HG02884 (cell line): ENCODE results near the gene SLC6A18.

Source experiments
- ATAC-seq: cut with Tn5 transposase; IDR thresholded peaks from one replicate; pipeline ENCODE4 v1.9.1; 2021; ENCODE audit warnings: mild to moderate bottlenecking, moderate library complexity; ENCODE audit not compliant: unreplicated experiment

SLC6A18 gene

DNA sequence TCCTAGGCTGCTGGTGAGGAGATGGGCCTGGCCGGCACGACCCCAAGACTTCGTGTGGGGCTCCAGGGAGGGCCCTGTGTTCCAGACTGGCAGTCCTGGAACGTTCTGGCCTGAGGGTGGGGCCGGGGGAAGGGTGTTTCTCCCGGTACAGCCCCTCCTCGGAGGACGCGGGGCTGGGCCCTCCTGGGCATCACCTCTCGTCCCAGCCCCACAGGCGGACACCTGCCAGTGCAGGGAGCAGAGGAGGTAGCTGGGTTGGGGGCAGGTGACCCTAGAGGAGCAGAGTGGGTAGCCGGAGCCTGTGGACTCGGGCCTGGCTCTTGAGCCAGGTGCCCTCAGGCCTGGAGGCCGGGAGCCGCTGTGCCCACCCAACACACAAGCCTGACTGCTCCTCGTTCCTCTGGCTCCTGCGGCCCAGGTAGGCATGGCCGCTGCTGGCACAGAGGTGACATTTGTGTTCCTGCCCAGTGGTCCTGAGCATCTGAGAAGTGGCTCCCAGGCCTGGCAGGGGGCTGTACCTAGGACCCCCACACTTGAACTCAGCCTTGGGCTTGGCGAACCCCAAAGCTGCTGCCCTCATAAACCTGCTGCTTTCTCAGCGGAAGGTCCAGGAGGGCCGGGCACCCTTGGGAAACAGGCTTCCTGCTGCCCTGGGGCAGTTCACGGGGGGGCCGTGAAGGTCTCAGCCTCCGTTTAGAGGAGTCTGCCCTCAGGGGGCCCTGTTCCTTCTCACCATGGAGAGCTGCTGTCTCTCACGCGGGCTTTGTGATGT lies 23.0 kb upstream of the SLC6A18 start:
- no peak for ATAC-seq

DNA sequence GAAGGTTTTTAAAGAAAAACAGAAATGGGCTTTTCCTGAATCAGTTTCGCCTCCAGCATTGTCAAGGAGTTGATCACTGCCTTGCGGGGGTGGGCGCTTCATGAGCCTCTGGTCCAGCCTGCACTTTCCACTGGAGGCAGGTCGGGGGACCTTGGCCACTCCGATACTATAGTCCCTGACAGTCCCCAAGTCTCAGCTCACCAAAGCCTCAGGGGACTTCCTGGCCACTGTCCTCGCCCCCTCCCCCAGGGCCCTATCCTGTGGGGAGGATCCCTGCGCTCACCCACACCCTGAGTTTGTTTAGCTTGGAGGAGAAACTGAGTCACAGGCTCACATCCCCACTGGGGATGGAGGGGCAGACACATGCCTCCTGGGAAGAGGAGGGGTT lies 22.4 kb upstream of the SLC6A18 start:
- no peak for ATAC-seq

DNA sequence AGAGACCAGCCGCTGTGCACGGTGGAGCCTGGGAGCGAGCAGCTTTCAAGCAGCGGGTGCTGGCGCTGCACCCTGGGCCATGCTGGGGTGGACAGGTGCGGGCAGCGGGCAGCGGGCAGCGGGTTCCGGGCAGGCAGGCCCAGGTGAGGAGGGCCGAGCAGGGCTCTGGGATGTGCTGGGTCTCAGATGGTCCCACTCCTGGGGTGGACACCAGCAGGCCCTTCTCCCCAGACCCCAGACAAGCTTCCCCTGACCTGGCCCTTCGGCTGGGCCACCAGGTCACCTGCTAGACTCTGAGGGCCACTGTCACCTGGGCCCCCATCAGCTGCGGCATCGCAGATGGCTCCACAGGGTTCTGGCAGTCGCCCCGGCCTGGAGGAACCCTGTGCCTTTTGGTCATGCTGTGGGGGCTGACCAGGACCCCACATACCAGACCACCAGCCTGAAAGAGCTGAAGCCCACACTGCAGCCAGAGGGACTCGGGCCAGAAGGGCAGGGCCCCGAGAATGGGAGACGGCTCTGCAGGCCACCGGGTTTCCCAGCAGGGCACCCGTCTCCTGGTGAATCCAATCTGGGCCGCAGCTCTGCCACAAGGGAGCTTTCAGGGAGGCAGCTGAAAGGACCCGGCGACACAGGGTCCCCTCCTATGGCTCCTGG lies 21.7 kb upstream of the SLC6A18 start:
- ATAC-seq = no peak

DNA sequence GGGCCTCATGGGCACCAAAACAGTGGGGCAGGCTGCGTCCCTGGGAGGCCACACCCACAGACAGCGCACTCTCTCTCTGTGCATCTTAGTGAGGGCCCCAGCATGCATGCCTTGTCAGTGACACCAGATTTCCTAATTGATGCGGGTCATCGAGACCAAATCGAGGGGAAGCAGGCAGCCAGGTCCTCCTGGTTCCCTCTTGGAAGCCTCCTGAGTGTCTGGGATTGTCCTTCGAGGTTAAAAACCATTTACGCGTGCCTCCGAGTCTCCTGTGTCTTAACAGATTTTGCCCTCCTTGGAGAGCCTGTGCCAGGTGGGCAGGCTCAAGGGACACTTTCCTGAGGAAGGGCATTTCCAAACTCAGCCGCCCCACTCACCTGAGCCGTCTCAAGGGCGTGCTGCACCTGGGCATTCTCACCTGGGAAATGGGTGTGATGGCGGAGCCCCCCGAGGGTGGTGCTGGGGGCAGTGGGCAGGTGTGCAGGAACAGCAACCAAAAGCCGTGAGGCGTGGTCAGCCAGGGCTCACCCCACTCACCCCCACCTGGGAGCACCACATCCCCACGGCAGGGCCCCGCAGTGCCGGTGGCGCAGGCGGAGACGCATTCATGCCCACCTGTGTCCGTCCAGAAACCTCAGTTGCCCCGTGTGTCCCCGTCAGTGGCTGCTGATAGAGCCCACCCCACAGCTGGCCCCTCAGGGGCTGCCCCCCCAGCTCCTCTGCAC lies 21.1 kb upstream of the SLC6A18 start:
- ATAC-seq = no peak

DNA sequence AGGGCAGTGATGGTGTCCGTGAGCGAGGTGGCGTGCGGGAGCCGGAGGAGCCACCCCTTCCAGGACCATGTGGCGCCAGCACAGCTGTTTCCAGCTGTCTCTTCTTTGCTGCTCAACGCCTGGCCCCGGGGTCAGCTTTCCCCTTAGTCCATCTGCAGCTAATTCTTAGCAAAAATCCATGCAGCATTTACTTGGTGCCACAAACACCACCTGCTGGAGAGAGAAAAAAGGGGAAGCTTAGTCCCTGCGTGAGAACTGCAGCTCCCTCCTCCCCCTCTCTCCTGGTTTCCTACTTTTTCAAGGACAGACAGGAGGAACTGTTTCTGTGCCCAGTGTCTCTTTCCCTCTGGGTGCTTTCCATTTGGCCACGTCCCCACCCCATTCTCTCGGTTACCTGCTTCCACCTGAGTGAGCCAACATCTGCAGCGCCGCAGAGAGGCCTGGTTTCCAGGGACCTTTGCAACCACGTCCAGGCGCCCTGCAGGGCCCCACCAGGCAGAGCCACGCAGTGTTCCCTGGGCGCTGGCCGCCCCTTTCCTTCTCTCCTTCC lies 20.4 kb upstream of the SLC6A18 start:
- no peak for ATAC-seq

DNA sequence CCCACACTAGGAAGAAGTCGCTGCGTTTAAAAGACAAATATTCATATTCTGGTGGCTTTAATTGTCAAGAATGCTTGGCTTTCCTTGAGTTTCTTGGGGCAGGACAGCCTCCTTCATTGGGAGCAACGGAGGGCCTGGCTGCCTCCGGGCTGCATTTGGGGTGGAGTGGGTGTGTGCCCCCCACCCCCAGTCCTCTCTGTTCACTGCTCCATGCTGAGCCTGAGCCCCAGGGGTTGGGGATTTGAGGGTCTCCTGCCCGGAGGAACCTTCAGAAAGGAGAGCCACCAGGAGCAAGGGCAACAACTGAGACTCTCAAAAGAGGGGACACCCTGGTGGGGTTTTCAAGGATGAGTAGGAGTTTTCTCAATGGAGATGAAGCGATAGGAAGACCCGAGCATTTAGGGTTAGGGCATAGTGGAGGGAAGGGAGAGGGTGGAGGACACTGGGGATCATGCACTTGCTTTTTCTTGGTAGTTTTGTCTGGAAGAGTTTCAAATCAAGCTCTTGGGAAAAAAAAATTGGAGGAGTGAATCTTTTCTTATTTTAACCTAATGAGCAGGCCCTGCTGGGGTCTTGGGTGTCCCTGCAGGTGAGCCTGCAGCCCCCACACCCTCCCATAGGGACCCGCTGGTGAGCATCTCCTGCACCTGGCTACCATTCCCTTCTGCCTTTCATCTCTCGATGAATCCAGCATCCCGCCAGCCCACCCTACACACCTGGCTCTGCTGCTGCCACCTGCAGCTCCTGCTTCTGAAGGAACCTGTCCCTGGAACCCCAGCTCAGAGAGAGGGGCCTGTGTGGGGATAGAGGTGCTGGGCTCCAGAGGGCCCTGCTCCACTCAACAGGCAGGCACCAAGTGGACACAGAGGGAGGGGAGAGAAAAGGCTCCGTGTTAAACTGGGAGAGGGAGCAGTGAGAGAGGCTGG lies 19.7 kb upstream of the SLC6A18 start:
- ATAC-seq = no peak

DNA sequence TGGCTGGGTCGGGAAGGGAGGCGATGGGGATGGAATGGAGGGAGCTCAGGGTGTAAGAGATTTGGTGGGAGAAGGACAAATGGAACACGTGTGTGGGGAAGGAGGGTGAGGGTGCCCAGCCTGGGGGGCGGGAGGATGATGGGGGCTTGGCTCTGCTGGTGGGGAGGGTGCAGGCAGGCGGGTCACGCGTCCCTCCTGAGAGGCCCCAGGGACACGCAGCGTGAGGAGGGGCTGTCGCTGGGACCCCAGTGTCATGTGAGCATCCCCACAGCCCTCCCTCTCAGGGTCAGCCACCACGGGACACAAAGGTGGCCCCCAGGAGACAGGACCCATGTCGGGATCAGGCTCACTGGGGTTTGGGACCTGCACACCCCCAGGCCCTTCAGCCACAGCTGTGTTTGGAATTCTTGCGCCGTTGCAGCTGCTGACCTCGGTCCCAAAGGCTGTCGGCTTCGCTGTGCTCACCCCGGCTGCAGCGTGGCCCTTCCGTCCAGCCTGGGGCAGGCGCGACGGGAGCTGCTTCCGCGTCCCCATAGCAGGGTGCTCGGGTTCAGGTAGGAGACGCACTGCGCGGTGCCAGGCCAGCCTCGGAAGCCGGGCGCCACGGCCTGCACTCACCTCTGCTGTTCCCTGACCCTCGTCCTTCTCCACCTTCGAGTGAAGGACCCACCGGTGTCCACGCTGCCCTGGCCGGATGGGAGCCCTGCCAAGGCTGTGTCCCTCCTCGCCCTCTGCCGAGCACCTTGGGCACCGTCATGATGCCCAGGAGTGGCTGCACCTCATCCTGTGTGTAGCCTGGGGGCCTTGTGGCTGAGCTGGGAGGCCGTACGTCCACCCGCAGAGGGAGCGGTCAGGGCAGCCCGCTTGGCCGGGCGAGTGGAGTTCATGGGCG lies 18.4 kb upstream of the SLC6A18 start:
- no peak for ATAC-seq

DNA sequence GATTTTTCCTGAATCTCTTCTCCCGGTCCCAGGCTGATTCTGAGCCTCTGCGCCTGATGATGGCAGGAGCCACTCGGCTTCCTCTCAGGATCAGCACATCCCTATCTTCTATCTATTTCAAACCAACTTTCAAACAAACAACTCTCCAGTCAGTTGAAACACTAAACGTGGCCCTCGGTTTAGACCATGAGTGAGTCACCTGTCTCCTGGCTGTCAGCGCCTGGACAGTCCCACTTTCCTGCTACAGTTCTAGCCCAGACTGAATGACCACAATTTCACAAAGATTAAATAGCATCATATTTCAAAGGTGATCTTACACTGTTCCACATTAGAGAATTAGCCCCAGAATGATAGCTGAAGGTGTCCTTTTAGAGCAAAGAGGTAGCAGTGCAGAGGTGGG lies 17.6 kb upstream of the SLC6A18 start:
- no peak for ATAC-seq

DNA sequence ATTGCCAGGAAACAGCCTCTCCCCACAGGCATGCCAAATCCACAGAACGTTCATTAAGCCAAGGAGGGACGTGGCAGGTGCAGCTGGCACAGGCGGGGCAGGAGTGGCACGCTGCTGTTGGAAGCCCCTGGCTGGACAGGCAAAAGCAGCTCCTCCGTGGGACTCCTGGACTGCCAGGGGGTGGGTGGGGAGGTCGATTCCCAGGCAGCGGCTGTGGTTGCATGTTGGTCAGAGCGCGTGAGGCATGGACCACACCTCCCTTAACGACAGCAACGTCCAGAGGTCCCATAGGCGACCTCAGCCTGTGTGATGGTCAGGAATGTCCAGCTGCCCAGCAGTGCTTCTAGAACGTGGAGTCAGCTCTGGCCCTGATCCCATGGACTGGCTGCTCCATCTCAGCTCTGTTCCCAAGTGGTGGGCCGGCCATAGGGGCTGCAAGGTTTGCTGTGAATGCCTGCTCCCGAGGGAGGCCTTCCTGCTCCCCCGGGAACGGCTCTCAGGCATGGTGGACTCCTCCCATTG lies 16.9 kb upstream of the SLC6A18 start:
- ATAC-seq = no peak

DNA sequence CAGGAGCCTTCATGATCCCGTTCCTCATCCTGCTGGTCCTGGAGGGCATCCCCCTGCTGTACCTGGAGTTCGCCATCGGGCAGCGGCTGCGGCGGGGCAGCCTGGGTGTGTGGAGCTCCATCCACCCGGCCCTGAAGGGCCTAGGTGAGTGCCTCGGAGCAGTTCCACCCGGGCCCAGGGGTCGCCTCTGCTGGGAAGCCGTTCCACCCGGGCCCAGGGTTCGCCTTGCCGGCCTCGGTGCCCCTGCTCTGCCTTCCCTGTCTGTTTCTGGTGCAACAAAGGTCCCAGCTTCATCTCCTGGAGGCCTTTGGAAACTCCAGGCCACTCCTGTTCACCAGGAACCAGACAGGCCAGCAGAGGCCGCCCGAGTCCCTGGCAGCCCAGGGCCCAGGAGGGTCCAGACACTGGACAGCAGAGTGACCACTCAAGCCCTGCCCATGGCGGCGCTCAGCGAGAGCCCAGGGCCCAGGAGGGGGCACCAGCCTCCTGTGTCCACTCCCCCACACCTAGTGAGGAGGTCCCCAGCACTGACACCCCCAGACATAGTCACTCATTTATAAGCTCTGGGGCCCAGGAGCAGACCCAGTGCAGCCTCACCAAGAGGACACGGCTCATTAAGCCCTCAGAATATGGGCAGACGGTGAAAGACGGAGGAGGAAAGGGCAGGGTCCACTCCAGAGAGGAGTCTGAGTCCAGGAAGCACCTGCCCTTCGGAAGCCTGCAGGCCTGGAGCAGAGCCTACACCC lies 16.3 kb upstream of the SLC6A18 start:
- no peak for ATAC-seq

DNA sequence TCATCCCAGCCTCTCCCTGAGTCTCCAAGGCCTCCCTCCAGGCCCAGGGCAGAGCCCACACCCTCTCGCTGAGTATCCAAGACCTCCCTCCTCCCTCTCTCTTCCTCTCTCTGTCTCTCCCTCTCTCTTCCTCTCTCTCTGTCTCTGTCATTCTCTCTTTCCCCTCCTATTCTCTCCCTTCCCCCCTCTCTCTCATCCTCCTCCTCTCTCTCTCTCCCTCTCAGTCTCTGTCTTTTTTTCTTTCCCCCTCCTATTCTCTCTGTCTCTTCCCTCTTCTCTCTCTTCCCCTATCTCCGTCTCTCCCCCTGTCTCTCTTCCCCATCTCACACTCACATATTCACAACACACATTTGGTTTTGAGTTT lies 15.7 kb upstream of the SLC6A18 start:
- ATAC-seq = no peak

DNA sequence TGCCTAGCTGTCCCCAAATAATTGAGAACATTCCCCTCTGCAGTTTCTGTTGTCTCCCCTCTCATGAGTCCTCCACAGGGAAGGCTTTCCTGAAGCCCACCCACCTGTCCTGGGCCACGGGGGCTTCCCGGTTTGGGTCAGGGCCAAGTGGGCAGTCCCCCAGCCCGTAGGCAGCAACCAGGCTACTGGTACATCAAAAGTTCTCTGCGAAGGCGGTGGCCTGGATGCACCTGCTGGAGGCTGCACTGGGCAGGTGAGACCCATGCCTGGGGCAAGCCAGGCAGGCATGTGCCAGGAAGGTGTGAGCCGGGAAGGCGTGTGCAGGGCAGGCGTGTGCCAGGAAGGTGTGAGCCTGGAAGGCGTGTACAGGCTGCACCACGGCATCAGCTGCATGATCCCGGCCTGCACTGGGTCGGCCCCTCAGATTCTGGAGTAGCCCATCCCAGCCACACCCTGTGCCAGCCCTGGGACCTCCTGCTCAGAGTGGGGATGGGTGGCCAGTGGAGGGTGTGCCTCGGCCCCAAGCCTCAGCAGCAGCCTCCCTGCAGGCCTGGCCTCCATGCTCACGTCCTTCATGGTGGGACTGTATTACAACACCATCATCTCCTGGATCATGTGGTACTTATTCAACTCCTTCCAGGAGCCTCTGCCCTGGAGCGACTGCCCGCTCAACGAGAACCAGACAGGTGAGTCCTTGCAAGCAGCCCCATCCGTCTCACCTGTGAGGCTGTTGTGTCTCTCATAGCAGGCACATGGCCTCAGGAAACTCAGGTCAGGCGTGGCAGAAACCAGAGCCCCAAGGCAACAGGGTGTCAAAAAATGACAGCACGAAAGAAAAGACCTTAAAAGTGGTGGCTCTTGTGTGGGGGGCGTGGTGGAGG lies 15.0 kb upstream of the SLC6A18 start:
- ATAC-seq = no peak

DNA sequence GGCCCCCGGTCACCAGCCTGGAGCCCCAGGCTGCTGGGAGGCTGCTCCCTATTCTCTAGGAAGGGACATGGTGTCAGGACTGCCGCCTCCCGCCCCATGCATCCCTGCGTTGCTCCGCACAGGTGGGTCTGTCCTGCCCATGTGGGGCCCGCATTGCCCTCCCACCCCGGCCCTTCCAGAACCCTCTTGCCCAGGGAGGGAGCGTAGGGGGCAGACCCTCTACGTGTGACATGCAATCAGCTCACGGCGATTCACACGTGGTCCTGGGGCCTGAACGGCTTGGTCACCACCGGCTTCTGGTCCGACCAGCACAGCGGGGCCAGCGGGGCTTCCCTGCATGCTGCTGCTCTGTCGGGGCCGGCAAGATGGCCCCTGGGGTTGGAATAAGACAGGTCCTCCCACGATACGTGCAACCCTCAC lies 14.3 kb upstream of the SLC6A18 start:
- ATAC-seq = no peak

DNA sequence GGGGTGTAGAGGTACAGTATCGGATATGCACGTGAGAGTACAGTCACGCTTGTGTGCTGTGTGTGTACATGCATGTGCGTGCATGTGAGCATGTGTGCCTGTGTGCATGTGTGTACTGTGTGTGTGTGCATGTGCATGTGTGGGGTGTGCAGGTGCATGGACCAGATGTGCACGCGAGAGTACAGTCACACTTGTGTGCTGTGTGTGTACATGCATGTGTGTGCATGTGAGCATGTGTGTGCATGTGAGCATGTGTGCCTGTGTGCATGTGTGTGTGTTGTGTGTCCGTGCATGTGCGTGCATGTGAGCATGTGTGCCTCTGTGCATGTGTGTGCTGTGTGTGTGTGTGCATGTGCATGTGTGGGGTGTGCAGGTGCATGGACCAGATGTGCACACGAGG lies 13.5 kb upstream of the SLC6A18 start:
- ATAC-seq = no peak

DNA sequence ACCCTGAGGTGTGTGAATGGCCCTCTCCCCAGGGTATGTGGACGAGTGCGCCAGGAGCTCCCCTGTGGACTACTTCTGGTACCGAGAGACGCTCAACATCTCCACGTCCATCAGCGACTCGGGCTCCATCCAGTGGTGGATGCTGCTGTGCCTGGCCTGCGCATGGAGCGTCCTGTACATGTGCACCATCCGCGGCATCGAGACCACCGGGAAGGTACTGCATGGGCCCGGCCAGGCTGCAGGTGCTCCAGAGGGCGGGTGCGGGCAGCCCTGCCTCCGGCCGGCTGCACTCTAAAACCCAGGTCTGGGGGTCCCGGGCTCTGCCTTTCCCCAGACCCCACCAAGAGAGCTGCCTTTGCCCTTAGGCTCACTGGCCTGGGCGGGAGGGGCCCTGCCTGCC lies 12.9 kb upstream of the SLC6A18 start:
- no peak for ATAC-seq

DNA sequence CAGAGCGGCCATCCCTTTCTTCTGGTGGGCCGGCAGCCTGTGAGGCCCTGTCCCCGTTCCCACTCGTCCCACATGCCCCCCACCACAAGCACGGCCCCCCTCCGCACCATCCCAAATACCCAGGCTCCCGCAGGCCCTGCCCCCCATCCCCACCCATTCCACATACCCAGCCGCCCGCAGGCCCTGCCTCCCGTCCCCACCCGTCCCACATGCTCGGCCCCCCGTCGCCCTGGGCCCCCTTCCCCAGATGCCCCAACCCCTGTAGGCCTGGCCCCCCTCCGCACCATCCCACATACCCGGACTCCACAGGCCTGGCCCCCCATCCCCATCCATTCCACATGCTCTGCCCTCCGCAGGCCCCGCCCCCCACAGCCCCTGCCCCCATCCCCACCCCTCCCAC lies 12.3 kb upstream of the SLC6A18 start:
- no peak for ATAC-seq

DNA sequence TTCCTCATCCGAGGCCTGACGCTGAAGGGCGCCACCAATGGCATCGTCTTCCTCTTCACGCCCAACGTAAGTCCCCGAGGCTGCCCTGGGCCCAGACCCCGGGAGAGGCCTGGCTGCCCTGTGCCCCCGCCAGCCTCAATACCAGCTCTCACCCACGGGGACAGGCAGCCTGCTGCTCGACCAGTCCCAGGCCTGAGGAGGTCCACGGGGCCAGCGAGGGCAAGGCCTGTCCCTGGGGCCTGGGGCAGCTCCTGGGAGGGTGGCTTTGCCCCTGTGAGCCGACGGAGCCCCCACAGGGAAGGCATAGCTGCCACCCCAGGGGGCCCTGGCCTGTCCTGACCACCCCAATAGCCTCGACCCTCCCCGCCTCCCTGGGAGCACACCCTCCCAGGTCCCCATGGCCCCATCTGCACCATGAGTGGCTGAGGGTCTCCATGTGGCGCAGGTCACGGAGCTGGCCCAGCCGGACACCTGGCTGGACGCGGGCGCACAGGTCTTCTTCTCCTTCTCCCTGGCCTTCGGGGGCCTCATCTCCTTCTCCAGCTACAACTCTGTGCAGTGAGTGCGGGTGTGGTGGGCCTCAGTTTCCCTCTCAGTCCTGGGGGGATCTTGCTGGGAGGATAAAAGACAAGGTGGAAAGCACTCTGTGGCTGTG lies 11.5 kb upstream of the SLC6A18 start:
- no peak for ATAC-seq
